GM23338 (cell line): ENCODE measurements around the gene OTULINL. TPM values are rescaled to one million over a fixed set of nuclear protein-coding genes. Genes with fewer than 3 reads are reported as not detected.

Experiments used
- ATAC-seq: fragments of 200-7000 bp; cut with Tn5 transposase; 3 replicates; pipeline ENCODE4 v1.9.1; 2020
- DNase-seq: peaks from one replicate; pipeline ENCODE4 v3.0.0-alpha.2; 2015; ENCODE audit warnings: low spot score
- H2AFZ ChIP-seq: fragments of 200-600 bp; sonication (generic); 2 replicates; pipeline ENCODE4 v1.8.0; 2016; ENCODE audit warnings: antibody characterized with exemption, mild to moderate bottlenecking, moderate library complexity
- H3F3A ChIP-seq: fragments of 200-600 bp; sonication (generic); replicated peaks from 2 replicates; pipeline ENCODE4 v1.8.0; 2017; ENCODE audit warnings: antibody characterized with exemption, mixed run types, low read depth
- H3K27ac ChIP-seq: fragments of 200-600 bp; sonication (generic); 2 replicates; pipeline ENCODE4 v1.6.1; 2016; ENCODE audit warnings: low read depth
- H3K27me3 ChIP-seq: fragments of 200-600 bp; sonication (generic); 2 replicates; pipeline ENCODE4 v1.8.0; 2016; ENCODE audit warnings: mild to moderate bottlenecking, mixed run types, moderate library complexity; ENCODE audit not compliant: insufficient read depth
- H3K36me3 ChIP-seq: fragments of 200-600 bp; sonication (generic); 2 replicates; pipeline ENCODE4 v1.8.0; 2016; ENCODE audit warnings: mild to moderate bottlenecking; ENCODE audit not compliant: insufficient read depth
- H3K4me1 ChIP-seq: fragments of 200-600 bp; sonication (generic); 2 replicates; pipeline ENCODE4 v1.8.0; 2016; ENCODE audit warnings: mild to moderate bottlenecking, moderate library complexity; ENCODE audit not compliant: insufficient read depth
- H3K4me2 ChIP-seq: fragments of 200-600 bp; sonication (generic); 2 replicates; pipeline ENCODE4 v1.7.1; 2017; ENCODE audit warnings: mixed run types
- H3K4me3 ChIP-seq: fragments of 200-600 bp; sonication (generic); 2 replicates; pipeline ENCODE4 v1.6.1; 2016; ENCODE audit warnings: mixed run types
- H3K79me2 ChIP-seq: fragments of 200-600 bp; sonication (generic); replicated peaks from 2 replicates; pipeline ENCODE4 v1.8.0; 2017; ENCODE audit warnings: mild to moderate bottlenecking; ENCODE audit not compliant: insufficient read depth
- H3K9me2 ChIP-seq: fragments of 200-600 bp; sonication (generic); 2 replicates; pipeline ENCODE4 v1.8.0; 2017; ENCODE audit not compliant: insufficient read depth
- H4K20me1 ChIP-seq: fragments of 200-600 bp; sonication (generic); replicated peaks from 2 replicates; pipeline ENCODE4 v1.8.0; 2017; ENCODE audit warnings: mild to moderate bottlenecking; ENCODE audit not compliant: insufficient read depth
- H3K27ac Mint-ChIP-seq: 2 replicates; pipeline ENCODE4 v1.8.0; 2020; ENCODE audit warnings: inconsistent platforms, mild to moderate bottlenecking, moderate library complexity, mixed read lengths
- H3K27me3 Mint-ChIP-seq: 3 replicates; pipeline ENCODE4 v1.8.0; 2022; ENCODE audit warnings: low read depth, mild to moderate bottlenecking, moderate library complexity, mixed read lengths, inconsistent platforms; ENCODE audit not compliant: insufficient read depth, poor library complexity
- H3K36me3 Mint-ChIP-seq: 3 replicates; pipeline ENCODE4 v1.8.0; 2021; ENCODE audit warnings: low read depth, mild to moderate bottlenecking, inconsistent platforms, moderate library complexity, mixed read lengths
- H3K4me1 Mint-ChIP-seq: 3 replicates; pipeline ENCODE4 v1.8.0; 2020; ENCODE audit warnings: mild to moderate bottlenecking, inconsistent platforms, mixed read lengths
- H3K4me3 Mint-ChIP-seq: 3 replicates; pipeline ENCODE4 v1.8.0; 2021; ENCODE audit warnings: moderate library complexity, mild to moderate bottlenecking, inconsistent platforms, mixed read lengths
- H3K9me3 Mint-ChIP-seq: 3 replicates; pipeline ENCODE4 v1.8.0; 2020; ENCODE audit warnings: moderate library complexity, mild to moderate bottlenecking, inconsistent platforms, mixed read lengths
- CREB1 ChIP-seq: fragments of 250-450 bp; sonication (Bioruptor Pico); IDR thresholded peaks from 2 replicates; pipeline ENCODE4 v1.5.0; 2020; ENCODE audit warnings: low read depth, mild to moderate bottlenecking, moderate library complexity
- CTCF ChIP-seq, 2 experiments: fragments of 200-600 bp in 1 of 2; sonication (generic) in 1 of 2; conservative IDR thresholded peaks; 2 replicates each; pipeline versions ENCODE4 v1.5.1 to v1.6.1; 2016 to 2017; ENCODE audit warnings: antibody characterized with exemption in 2 of 2, low read depth in 2 of 2, mild to moderate bottlenecking in 2 of 2, moderate library complexity in 1 of 2
- ETS1 ChIP-seq: IDR thresholded peaks from 2 replicates; pipeline ENCODE4 v1.6.1; 2016; ENCODE audit warnings: antibody characterized with exemption
- EZH2 ChIP-seq: fragments of 200-600 bp; sonication (generic); IDR thresholded peaks from one replicate; pipeline ENCODE4 v1.8.0; 2017; ENCODE audit warnings: antibody characterized with exemption, mild to moderate bottlenecking, low read depth; ENCODE audit not compliant: unreplicated experiment
- EZH2phosphoT487 ChIP-seq: fragments of 200-600 bp; sonication (generic); IDR thresholded peaks from one replicate; pipeline ENCODE4 v1.8.1; 2018; ENCODE audit warnings: antibody characterized with exemption; ENCODE audit not compliant: unreplicated experiment
- JUNB ChIP-seq: IDR thresholded peaks from one replicate; pipeline ENCODE4 v1.6.1; 2016; ENCODE audit warnings: antibody characterized with exemption; ENCODE audit not compliant: unreplicated experiment
- NANOG ChIP-seq: IDR thresholded peaks from 2 replicates; pipeline ENCODE4 v1.6.1; 2016; ENCODE audit warnings: antibody characterized with exemption, borderline replicate concordance
- POLR2AphosphoS5 ChIP-seq: IDR thresholded peaks from 2 replicates; pipeline ENCODE4 v1.6.1; 2016; ENCODE audit warnings: antibody characterized with exemption, low read depth
- REST ChIP-seq: IDR thresholded peaks from one replicate; pipeline ENCODE4 v1.6.1; 2018; ENCODE audit warnings: antibody characterized with exemption; ENCODE audit not compliant: unreplicated experiment
- STAT1 ChIP-seq: IDR thresholded peaks from one replicate; pipeline ENCODE4 v1.6.1; 2016; ENCODE audit warnings: antibody characterized with exemption; ENCODE audit not compliant: unreplicated experiment
- ZNF114 ChIP-seq: fragments of 250-450 bp; sonication (Bioruptor Pico); IDR thresholded peaks from 2 replicates; pipeline ENCODE4 v1.5.0; 2020; ENCODE audit warnings: mild to moderate bottlenecking, moderate library complexity
- ZNF331 ChIP-seq: fragments of 250-450 bp; sonication (Bioruptor Pico); IDR thresholded peaks from 2 replicates; pipeline ENCODE4 v1.5.0; 2020; ENCODE audit warnings: low read depth, mild to moderate bottlenecking, moderate library complexity
- ZNF462 ChIP-seq: fragments of 250-450 bp; sonication (Bioruptor Pico); IDR thresholded peaks from 2 replicates; pipeline ENCODE4 v1.5.0; 2020; ENCODE audit warnings: mild to moderate bottlenecking, moderate library complexity
- polyA plus RNA-seq: library from polyadenylated mRNA; unstranded; fragments of >200 nt; fragmentation: Nextera tagmentation; extraction: Ambion mirVana; gene quantifications from 2 replicates; pipeline ENCODE4 v1.2.1, GENCODE V29; 2016
- total RNA-seq: library from RNA; depleted of rRNA; stranded (reverse); fragments of >200 nt; shearing (Covaris generic); gene quantifications from 2 replicates; pipeline ENCODE4 v1.2.3, GENCODE V29; 2014

OTULINL gene
- total and polyA plus RNA-seq, 2 experiments from 2014 or later: 6.3 to 7.6 TPM

GRCh38 chr5:14617441-14617840, 35.8 kb downstream of the OTULINL start:
- no peak overlapping the region for H3K4me3 ChIP-seq
- no peaks in the 10 kb centered on the region for H3K27me3 Mint-ChIP-seq
- no peak overlapping the region for H3K4me3 Mint-ChIP-seq
- no peaks in the 10 kb centered on the region; the same call in 2 of the 3 replicates for H3K36me3 Mint-ChIP-seq
- H2AFZ ChIP-seq: no peak overlapping the region
- no peak for TF ChIP-seq ZNF114 (CRISPR knock-in tag)
- no peak for TF ChIP-seq NANOG
- no peak for TF ChIP-seq POLR2AphosphoS5
- no peak for TF ChIP-seq JUNB
- no peak for TF ChIP-seq REST
- TF ChIP-seq EZH2: no peak
- no peak for TF ChIP-seq CTCF (conservative IDR thresholded peaks at IDR 0.05; ENCODE audit: low read depth in 2 of 2)
- TF ChIP-seq ZNF462 (CRISPR knock-in tag): no peak
- TF ChIP-seq EZH2phosphoT487: no peak
- no peak for TF ChIP-seq ZNF331
- TF ChIP-seq CREB1 (CRISPR knock-in tag): no peak
- no peak for TF ChIP-seq STAT1
- TF ChIP-seq ETS1: no peak
- ATAC-seq (no peak), DNase-seq (no peak)
- H3K36me3 ChIP-seq: no peaks in the 10 kb centered on the region
- H3K4me1 ChIP-seq: no peaks in the 10 kb centered on the region
- H3F3A ChIP-seq: no peaks in the 10 kb centered on the region
- no peaks in the 10 kb centered on the region for H3K9me3 Mint-ChIP-seq
- H3K27me3 ChIP-seq: no peaks in the 10 kb centered on the region
- H3K9me2 ChIP-seq: no peaks in the 10 kb centered on the region
- no peak overlapping the region for H3K4me2 ChIP-seq
- H4K20me1 ChIP-seq: no peaks in the 10 kb centered on the region; the same call in 1 of the 2 replicates
- H3K4me1 Mint-ChIP-seq: no peaks in the 10 kb centered on the region
- H3K79me2 ChIP-seq: no peaks in the 10 kb centered on the region
- no peak overlapping the region for H3K27ac Mint-ChIP-seq
- no peak overlapping the region for H3K27ac ChIP-seq
